Measurements from ENCODE around the gene CNTNAP2.

The CNTNAP2 gene

DNA sequence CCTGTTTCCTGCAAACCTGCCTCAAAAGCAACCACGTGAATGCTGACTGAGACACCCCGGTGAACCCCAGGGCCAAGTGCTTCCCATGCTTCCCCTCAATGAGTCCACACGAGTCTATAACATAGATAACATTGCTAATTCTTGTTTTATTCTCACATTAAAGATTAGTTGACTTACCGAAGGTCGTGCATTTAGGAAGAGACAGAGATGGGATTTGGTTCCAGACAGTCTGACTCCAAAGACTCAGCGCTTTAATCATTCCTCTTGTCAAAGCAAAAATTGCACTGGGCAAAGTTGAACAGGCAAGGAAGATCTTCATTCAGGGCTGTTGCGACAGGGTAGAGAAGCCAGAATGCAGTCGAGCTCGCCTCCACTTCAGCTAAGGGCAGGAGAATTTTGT, 2038.4 kb downstream of the CNTNAP2 start:
- in situ Hi-C loops (cut with HindIII; ENCODE audit: low sequenced_read_pairs) = no loop called here

GRCh38 chr7:148155826-148156225, 2039.2 kb downstream of the CNTNAP2 start:
- in situ Hi-C loops (cut with HindIII; ENCODE audit: low sequenced_read_pairs) = no loop called here

- in situ Hi-C loops (cut with HindIII; ENCODE audit: low sequenced_read_pairs) = no loop called here
Measured at GRCh38 chr7:148156233-148156632, 2039.6 kb downstream of the CNTNAP2 start.

GRCh38 chr7:148159331-148159730, 2042.7 kb downstream of the CNTNAP2 start:
- in situ Hi-C loops (cut with HindIII; ENCODE audit: low sequenced_read_pairs) = no loop called here

DNA sequence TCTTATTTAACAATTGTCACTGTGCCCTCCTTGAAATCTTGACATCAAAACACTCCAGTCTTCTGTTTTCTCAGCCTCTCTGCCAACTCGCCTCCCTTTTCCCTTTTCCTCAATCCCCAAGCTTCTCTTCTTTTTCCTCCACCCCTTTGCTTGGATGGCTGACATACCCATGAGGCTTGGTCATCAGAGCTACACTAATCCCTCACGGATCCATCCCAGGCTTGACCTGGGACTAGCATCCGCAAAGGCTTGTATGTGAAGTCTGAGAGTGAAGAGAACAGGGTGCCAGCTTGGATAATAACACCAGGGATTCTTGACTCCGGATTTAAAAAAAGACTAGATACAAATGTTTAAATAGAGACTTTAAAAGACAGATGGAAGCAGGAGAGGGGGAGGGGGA, 2045.2 kb downstream of the CNTNAP2 start:
- in situ Hi-C loops (cut with HindIII; ENCODE audit: low sequenced_read_pairs) = no loop called here

DNA sequence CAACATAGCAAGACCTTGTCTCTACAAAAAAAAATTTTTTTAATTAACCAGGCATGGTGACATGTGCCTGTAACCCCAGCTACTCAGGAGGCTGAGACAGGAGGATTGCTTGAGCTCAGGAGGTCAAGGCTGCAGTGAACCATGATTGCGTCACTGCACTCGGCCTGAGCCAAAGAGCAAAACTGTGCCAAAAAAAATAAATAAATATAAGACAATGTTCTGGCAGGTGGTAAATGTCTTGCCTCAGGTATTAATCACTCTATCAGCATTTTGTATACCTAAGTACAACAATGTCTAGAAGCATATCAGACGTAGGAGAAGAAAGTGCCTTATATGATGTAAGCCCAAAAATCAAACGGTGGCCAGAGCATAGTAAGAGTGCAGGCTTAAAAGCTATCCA, 2046.2 kb downstream of the CNTNAP2 start:
- in situ Hi-C loops (cut with HindIII; ENCODE audit: low sequenced_read_pairs) = no loop called here

- in situ Hi-C loops (cut with HindIII; ENCODE audit: low sequenced_read_pairs) = no loop called here
Measured at GRCh38 chr7:148163246-148163645, 2046.6 kb downstream of the CNTNAP2 start.

- in situ Hi-C loops (cut with HindIII; ENCODE audit: low sequenced_read_pairs) = no loop called here
Measured at GRCh38 chr7:148172920-148173319, 2056.3 kb downstream of the CNTNAP2 start.

DNA sequence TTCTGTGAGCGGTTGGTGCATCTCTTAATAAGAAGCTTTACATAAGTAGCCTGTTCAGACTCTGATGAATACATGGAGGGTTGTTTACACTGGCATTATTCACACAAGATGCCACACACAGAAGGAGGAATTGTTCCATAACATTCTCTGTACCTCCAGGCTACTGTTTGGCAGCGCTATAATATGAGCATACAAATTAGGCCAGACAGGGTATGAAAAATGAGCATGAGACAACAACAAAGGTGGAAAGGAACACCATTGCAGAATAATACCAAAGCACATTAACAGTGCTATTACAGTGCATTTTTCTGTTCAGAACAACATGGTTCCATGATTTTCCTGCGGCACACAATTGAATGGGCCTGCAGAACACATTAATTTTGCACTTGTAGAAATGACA, 2056.8 kb downstream of the CNTNAP2 start:
- in situ Hi-C loops (cut with HindIII; ENCODE audit: low sequenced_read_pairs) = no loop called here

GRCh38 chr7:148174376-148174775, 2057.8 kb downstream of the CNTNAP2 start:
- in situ Hi-C loops (cut with HindIII; ENCODE audit: low sequenced_read_pairs) = no loop called here

GRCh38 chr7:148175512-148175911, 2058.9 kb downstream of the CNTNAP2 start:
- in situ Hi-C loops (cut with HindIII; ENCODE audit: low sequenced_read_pairs) = no loop called here

DNA sequence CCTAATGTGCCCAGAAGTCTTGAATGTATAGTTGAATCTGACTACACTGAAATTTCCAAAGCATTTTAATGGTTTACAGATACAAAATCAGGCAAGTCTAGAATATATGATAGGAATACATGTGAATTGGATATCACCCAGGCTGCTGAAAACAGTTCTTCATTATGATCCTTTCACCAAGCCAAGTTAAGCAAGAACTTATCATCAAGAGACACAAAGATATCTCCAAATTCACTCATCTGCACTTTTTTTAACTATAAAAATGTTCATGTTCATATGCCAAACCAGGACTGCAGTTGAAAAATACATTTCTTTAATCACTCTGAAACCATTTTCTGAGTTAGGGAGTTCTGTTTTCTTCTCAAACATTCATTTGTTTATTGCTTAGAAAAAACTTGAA, 2061.4 kb downstream of the CNTNAP2 start:
- in situ Hi-C loops (cut with HindIII; ENCODE audit: low sequenced_read_pairs) = no loop called here

DNA sequence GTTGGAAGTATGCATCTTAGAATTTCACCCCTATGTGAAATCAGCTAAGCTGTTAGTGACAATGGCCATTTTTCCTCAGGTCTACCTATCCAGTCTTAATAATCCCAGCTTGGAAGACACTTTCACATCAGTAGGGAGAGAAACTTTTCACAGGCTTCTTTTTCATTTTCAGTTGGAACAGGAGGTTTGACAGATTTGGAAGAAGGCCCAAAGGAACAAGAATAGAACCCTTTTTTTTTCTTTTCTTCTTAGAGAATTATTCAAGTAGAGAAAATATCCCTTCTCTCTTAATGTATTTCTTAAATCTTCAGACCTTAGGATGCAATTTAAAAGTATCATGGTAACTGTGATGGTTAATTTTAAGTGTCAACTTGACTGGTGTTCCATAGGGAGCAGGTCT, 2063.5 kb downstream of the CNTNAP2 start:
- in situ Hi-C loops (cut with HindIII; ENCODE audit: low sequenced_read_pairs) = no loop called here

DNA sequence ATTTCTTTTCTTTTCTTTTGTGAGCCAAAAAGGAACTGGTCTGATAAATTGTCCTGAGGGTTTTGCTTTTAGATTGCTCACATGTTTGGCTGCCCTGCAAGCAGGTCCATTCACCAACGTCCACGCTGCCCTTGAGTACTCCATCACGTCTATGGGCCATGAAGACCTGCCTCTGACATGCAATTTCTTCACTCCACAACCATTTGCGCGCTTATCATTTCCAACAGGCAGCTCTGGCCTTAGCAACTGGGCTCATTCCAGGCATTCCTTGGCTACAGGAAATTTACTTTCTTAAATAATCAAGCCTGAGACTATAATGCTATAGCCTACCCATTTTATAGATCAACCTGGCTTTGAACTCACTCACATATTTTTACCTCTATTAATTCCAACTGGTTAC, 2065.7 kb downstream of the CNTNAP2 start:
- in situ Hi-C loops (cut with HindIII; ENCODE audit: low sequenced_read_pairs) = no loop called here

DNA sequence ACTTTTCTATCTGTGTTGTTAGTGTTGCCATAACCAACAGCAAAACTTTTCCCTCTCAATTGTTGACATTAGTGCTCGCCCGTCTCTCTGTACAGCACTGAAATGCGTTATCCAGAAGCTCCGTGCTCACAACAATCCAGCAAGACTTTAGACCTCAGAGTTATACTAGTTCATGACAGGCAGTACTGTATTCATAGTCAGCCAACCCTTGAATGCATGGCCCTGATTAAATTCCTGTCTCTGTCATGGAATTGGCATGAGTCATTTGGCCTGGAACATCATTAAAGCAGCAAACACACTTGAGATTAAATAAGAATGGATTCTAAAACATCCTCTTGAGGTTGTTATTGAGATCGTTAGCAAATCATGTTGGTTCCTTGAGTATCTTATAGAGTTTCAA, 2068.4 kb downstream of the CNTNAP2 start:
- in situ Hi-C loops (cut with HindIII; ENCODE audit: low sequenced_read_pairs) = no loop called here

- in situ Hi-C loops (cut with HindIII; ENCODE audit: low sequenced_read_pairs) = no loop called here
Measured at GRCh38 chr7:148187471-148187870, 2070.9 kb downstream of the CNTNAP2 start.

GRCh38 chr7:148191391-148192065, 2074.9 kb downstream of the CNTNAP2 start:
- in situ Hi-C loops (cut with HindIII; ENCODE audit: low sequenced_read_pairs) = no loop called here

- in situ Hi-C loops (cut with HindIII; ENCODE audit: low sequenced_read_pairs) = no loop called here
Measured at GRCh38 chr7:148192491-148192890, 2075.9 kb downstream of the CNTNAP2 start.

DNA sequence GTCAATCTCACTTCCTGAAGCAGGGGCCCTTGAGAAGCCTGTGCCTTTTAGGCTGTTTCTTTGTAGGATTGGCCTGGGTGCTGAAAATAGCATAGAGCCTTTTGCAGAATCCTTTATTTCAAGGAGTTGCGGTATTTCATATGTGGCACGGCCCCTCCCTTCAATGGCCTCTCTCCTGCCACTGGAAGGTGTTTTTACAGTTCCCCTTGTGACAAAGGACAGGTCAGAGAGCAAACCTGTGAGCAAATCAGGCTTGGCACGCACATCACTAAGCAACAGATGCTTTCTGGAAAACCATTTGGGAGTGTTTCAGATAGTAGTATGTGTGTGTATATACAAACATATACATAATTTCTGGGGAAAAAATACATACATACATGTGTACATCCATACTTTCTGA, 2085.4 kb downstream of the CNTNAP2 start:
- in situ Hi-C loops (cut with HindIII; ENCODE audit: low sequenced_read_pairs) = no loop called here

GRCh38 chr7:148204639-148205304, 2088.2 kb downstream of the CNTNAP2 start:
- in situ Hi-C loops (cut with HindIII; ENCODE audit: low sequenced_read_pairs) = no loop called here

DNA sequence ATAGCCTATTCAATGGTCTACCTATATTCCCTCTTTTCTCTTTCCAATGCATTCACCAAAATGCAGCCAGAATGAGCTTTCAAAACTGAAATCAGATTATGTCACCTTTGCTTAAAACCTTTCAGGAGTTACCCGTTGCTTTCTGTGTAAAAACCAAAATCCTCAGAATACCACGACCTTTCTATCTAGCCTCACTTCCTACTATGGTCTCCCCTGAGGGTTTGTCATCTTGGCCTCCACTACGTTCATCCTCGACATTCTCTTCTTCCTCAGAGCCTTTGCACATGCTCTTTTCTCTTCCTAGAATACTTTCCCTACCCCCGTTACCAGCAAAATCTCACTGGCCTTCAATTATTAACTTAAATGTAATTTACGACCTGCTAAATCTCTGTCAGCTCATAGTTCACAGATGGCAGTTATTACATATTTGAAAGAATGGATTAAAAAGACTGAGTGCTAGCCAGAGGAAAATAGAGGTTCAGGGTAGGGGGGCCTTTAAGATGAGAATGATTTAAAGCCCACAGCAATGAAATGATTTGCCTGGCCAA, 2093.1 kb downstream of the CNTNAP2 start:
- in situ Hi-C loops (cut with HindIII; ENCODE audit: low sequenced_read_pairs) = no loop called here

- in situ Hi-C loops (cut with HindIII; ENCODE audit: low sequenced_read_pairs) = no loop called here
Measured at GRCh38 chr7:148210804-148211325, 2094.3 kb downstream of the CNTNAP2 start.
